PC-3 (cell line): ENCODE results near the gene PRTFDC1.

Experiments used
- EZH2 ChIP-seq: fragments of 300-600 bp; sonication (generic); IDR thresholded peaks from one replicate; pipeline ENCODE4 v1.6.1; 2017; ENCODE audit warnings: antibody characterized with exemption, mild to moderate bottlenecking, low read length; ENCODE audit not compliant: unreplicated experiment
- EZH2phosphoT487 ChIP-seq: fragments of 300-600 bp; sonication (generic); IDR thresholded peaks from 2 replicates; pipeline ENCODE4 v1.6.1; 2018; ENCODE audit warnings: mild to moderate bottlenecking, antibody characterized with exemption, low read length, borderline replicate concordance
- TF ChIP-seq, protein P1 (sequence below): fragments of 300-600 bp; sonication (generic); conservative IDR thresholded peaks from 2 replicates; pipeline ENCODE4 v1.5.1; 2017; ENCODE audit warnings: antibody characterized with exemption, low read depth, mild to moderate bottlenecking, low read length

DNA sequence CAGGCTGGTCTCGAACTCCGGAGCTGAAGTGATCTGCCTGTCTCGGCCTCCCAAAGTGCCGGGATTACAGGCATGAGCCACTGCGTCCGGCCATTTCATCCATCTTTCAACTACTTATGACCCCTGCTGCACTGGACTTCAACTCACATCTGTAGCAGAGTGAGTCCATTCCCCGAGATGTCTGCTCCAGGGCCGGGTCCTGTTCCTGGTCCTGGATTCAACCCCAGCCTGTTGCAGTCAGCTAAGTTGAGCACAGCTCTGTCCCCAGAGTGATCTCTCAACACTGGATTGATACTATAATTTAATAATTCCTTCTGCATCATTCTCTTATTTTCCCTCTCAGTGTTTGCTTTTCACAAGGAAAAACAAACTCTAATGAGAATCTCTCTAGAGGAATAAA lies 25.8 kb downstream of the PRTFDC1 start:
- TF ChIP-seq EZH2 (no peak), EZH2phosphoT487 (no peak)
- TF ChIP-seq, protein P1, sequence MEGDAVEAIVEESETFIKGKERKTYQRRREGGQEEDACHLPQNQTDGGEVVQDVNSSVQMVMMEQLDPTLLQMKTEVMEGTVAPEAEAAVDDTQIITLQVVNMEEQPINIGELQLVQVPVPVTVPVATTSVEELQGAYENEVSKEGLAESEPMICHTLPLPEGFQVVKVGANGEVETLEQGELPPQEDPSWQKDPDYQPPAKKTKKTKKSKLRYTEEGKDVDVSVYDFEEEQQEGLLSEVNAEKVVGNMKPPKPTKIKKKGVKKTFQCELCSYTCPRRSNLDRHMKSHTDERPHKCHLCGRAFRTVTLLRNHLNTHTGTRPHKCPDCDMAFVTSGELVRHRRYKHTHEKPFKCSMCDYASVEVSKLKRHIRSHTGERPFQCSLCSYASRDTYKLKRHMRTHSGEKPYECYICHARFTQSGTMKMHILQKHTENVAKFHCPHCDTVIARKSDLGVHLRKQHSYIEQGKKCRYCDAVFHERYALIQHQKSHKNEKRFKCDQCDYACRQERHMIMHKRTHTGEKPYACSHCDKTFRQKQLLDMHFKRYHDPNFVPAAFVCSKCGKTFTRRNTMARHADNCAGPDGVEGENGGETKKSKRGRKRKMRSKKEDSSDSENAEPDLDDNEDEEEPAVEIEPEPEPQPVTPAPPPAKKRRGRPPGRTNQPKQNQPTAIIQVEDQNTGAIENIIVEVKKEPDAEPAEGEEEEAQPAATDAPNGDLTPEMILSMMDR, result no peak
